Fibroblast of skin of left quadriceps (primary cell): ENCODE measurements around the gene ZDHHC8.

Source experiments
- DNase-seq, 2 experiments: peaks; one replicate each; pipeline ENCODE4 v3.0.0-alpha.2; 2013; ENCODE audit warnings: low read depth in 2 of 2

ZDHHC8 gene, protein sequence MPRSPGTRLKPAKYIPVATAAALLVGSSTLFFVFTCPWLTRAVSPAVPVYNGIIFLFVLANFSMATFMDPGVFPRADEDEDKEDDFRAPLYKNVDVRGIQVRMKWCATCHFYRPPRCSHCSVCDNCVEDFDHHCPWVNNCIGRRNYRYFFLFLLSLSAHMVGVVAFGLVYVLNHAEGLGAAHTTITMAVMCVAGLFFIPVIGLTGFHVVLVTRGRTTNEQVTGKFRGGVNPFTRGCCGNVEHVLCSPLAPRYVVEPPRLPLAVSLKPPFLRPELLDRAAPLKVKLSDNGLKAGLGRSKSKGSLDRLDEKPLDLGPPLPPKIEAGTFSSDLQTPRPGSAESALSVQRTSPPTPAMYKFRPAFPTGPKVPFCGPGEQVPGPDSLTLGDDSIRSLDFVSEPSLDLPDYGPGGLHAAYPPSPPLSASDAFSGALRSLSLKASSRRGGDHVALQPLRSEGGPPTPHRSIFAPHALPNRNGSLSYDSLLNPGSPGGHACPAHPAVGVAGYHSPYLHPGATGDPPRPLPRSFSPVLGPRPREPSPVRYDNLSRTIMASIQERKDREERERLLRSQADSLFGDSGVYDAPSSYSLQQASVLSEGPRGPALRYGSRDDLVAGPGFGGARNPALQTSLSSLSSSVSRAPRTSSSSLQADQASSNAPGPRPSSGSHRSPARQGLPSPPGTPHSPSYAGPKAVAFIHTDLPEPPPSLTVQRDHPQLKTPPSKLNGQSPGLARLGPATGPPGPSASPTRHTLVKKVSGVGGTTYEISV

GRCh38 chr22:20131597-20131858, at the start of gene ZDHHC8:
Gene ZDHHC8, plus strand, starts transcription at chr22:20131804. Its CDS starts 144 bp downstream, at chr22:20131948.
- DNase-seq: no peak

- DNase-seq: no peak
Observed at GRCh38 chr22:20083157-20083890, 48.3 kb upstream of the ZDHHC8 start.

DNA sequence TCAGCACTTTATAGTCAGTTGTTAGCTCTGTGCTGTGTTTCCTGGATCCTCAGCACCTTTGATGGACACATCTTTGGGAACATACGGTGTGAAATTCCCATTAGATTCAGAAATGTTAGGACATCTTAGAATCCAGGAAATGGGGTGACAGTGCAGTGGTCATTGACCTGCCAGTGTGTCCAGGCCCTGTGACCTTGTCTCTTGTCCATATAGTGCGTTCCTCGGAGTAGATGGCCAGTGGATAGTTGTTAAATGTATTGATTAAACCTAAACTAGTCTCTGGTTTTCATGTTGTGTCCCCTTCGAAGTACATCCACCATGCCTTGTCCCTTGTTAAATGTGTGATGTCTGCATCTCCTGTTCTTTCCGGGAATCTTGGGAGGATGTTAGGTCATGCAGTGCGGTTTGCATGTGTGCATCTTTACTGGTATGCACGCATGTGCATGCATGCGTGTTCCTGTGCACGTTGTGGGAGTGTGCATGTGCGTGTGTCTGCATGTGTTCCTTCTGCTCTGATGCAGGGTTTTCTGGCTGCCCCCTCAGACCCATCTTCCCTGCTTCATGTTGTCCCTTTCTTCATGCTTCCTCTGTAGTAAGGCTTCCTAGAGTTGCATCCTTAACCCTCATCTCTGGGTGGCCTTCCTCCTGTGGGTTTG, 47.6 kb upstream of the ZDHHC8 start:
- no peak for DNase-seq

DNA sequence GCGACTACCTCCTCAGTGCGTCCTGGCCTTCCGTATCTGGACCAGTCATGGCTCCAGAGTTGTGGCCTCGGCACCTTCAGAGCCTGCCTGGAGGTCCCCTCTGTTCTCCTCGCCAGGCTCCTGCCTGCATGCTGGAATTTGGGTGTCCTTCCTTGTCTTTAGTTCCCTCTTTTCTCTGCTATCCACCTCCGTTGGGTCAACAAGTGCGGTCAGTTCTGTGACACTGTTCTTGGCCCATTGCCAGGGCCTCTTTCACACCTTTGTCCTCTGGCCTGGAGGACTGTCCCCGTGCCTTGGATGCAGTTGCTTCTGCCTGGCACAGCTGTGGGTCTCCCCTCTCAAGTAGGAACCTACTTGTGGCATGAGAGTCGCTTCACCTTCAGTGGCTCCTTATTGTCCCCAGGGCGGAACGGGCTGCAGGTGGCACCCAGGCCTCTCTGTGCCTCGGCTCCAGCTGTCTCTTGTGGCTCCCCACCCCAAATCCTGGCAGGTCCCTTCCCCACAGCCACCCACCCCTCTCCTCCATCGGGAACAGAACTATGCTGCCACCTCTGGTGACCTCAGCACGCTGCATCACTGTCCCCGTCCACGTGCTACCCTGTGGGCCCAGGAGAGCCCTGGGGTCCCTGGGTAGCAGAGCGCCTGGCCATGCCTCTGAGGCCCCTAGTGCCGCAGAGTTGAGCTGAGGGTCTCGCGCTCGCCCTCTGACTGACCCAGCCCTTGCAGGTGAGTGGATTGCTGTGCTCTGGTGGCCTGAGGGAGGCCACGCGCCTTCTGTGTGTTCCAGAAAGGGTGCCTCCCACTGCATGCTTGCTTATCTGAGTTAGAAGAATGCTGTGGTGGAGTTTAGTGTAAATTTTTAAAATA, 46.8 kb upstream of the ZDHHC8 start:
- no peak for DNase-seq

GRCh38 chr22:20085651-20086050, 46.0 kb upstream of the ZDHHC8 start:
- no peak for DNase-seq

DNA sequence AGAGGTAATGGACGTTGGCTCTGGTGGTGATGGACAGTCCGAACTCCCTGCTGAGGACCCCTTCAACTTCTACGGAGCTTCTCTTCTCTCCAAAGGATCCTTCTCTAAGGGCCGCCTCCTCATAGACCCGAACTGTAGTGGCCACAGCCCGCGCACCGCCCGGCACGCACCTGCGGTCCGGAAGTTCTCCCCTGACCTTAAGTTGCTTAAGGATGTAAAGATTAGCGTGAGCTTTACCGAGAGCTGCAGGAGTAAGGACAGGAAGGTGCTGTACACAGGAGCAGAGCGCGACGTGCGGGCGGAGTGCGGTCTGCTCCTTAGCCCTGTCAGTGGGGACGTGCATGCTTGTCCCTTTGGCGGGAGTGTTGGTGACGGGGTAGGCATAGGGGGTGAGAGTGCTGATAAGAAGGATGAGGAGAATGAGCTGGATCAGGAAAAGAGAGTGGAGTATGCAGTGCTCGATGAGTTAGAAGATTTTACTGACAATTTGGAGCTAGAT, 45.5 kb upstream of the ZDHHC8 start:
- DNase-seq: no peak

DNA sequence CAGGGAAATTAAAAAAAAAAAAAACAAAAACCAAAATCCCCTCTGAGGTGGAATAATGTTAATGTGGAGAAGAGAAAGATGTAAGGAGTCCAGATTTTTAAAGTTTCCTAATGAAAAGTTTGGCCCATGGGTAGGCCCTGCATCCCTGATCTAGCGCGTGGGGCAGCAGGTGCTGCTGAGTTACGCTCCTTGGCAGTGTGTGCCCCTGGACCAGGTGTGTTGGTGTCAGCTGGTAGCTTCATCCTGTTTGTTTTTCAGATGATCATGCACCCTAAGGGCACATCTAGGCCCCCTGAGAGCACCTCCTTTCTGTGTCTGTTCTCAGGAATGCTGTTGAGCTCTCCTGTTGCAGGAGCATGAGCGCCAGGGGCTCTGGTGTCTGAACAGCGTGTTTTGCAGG, 44.8 kb upstream of the ZDHHC8 start:
- DNase-seq: no peak

GRCh38 chr22:20087319-20088262, 44.0 kb upstream of the ZDHHC8 start:
- DNase-seq: no peak

DNA sequence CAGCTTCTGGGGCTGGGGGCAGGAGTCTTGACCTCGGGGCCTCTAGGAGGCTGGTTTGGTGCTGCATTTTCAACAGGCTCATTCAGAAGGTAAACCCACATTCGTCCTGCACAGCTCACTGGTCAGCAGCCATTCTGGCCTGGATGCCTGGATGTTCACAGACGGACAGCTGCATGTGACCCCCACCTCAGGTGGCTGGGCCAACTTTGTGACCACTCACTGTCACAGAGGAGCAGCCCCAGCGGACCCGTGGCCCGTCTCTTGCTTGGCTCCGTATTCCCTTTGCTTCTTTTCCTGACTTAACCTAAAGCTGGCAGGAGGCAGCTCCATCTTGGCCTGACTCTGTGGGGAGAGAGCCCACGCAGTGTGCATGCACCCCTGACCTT, 43.3 kb upstream of the ZDHHC8 start:
- no peak for DNase-seq

DNA sequence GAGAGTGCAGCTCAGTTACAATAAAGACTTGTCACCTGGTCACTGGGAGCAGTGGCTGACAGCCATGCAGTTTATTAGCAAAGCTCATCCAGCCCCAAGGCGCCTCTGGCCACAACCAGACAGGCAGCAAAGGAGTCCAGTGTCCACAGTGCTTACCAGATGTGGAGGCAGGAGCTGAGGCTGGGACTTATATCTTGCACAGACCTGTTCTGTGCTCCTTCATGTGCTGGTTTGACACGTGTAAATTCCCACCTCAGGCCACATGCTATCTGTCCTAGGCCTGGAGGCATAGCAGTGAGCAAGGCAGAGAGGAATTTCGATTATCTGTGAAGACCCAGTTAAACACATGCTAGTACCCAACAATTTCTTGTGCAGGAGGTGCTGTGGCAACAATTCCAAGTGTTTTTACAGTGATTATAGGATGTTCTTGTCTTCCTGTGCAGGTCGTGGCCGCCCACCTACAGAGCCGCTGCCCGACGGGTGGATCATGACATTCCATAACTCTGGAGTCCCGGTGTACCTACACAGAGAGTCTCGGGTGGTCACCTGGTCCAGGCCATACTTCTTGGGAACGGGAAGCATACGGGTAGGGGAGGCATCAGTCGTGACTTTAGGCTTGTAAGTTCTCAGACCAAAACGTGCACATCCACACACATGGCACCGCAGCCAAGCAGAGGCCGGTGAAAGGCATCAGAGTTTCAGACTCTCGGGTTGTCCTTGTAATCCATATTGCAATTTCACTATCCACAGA, 42.2 kb upstream of the ZDHHC8 start:
- DNase-seq: no peak

DNA sequence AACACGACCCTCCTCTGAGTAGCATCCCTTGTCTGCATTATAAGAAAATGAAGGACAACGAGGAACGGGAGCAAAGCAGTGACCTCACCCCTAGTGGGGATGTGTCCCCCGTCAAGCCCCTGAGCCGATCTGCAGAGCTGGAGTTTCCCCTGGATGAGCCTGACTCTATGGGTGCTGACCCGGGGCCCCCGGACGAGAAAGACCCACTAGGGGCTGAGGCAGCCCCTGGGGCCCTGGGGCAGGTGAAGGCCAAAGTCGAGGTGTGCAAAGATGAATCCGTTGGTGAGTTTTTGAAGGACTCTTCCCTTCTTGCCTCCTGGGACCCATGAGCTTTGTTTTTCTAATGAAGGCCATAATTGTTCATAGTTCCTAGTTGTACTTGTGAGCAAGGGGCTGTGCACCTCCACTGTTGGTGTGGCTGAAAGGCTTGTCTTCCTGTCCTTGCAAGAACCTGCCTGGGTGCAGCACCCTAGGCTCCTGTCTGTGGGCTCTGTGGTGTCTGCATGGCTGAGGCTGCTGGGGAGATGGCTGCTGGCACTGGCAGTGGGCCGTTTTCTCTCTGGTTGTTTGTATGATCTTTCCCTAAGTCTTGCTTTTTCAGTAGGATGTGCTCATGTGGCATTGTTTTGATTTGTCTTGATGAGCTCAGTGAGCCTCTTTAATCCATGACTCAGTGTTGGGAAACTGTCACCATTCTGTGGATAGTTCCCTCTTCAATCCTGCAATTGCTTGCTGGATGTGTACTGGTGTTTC, 41.5 kb upstream of the ZDHHC8 start:
- DNase-seq: no peak

DNA sequence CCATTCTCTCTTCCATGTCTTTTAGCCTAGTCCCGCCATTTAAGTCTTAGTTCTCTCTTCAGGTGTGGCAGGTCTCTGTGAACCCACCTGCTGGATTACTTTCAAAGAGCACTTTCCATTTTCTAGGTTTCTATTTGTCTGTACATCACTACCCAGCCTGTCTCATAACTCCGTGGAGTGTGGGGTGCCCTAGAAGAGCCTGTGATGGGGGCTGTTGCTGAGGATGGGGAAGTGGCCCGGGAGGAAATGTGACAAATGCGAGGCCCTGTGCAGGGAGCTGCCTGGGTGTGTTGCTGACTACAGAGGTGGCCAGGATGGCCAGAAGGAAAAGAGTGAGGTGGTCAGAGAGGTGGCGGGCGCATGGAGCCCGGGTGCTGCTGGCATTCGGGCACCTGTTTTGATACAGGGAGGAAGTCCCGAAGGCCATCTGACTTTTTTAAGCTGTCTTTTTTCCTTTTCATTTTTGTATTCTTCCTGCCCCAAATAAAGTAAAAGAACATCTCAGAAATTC, 40.8 kb upstream of the ZDHHC8 start:
- no peak for DNase-seq

DNA sequence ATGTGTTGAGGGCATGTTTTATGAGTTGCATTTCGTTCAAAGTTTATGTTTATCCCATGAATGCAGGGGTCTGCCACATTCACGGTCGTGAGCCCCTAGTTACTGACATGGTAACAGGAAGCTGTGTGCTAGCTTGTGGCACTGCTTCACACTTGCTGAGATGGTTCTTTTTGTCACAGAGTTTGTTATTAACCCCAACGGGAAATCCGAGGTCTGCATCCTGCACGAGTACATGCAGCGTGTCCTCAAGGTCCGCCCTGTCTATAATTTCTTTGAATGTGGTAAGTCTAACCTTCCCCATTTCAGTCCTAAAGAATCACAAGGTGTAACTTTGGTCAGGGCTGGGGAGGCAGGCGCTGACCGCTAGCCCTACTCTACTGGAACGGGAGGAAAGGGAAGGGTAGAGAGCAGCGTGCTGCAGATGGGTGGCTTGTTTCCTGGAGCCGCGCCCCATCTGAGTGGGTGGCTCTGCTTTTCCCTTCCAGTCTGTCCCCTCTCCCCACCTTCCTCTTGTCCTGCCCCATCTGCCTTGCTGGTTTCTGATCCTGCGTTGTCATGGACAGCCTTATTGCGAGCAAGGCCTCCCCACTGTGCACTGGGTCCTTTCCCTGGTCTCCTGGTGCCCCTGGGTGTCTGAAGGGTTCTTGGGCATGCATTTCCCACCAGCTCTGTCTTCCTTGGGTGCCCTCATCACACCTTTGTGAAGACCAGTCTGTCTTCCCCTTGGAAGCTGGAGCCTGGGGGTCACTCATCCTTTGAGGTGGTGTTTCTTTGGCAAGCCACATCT, 39.7 kb upstream of the ZDHHC8 start:
- no peak for DNase-seq

- DNase-seq: no peak
Observed at GRCh38 chr22:20092477-20092854, 39.1 kb upstream of the ZDHHC8 start.

DNA sequence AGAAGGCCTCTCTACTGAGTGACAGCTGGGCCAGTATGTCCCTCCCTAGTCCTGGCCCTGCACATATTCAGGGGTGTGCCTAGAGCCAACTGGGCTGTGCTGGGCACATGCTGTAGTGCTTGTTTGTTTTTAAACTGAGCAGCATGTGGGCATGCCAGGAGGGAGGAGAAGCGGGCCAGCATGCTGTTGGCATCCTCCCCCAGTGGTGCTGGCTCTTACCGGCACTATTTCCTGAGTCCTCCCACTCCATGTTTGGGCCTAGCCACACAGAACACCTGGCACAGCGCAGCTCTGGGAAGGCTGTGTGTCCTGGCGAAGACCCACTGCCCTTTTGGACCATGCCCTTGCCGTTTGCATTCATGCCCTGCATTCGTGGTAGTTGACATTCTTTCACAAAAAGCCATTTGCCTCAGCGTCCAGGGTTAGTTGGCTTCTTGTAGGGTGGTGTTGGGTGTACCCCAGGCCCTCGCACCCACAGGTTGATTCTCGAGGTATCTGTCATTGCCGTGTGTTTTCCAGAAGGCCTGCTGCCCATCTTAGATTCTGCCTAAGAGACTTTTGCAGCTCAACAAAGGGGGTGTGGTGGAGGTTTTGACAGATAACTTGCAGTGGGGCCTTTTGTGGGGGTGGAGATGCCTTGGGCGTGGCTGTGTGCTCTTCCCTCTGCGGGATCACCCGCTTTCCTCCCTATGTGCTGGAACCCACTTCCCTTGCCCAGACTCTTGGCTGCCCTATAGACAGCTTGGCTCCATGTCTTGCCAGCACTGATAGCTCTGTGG, 38.0 kb upstream of the ZDHHC8 start:
- DNase-seq: no peak

GRCh38 chr22:20094197-20094807, 37.3 kb upstream of the ZDHHC8 start:
- DNase-seq: no peak
